Coronary artery (tissue), 2 donors: ENCODE measurements around the gene EDEM3.
A peak's percentile ranks its signal among the peaks of the same experiment; 100 is the strongest.

Experiments used
- DNase-seq: peaks from one replicate; pipeline ENCODE4 v3.0.0-alpha.2; 2017; ENCODE audit warnings: low spot score
- H3K27ac ChIP-seq, 2 donors: fragments of 200-600 bp; sonication (generic); one replicate each; pipeline ENCODE4 v1.5.1; 2016 to 2019
- H3K4me3 ChIP-seq: fragments of 200-600 bp; sonication (generic); 2 replicates; pipeline ENCODE4 v1.5.1; 2016; ENCODE audit warnings: mild to moderate bottlenecking, moderate library complexity
- TF ChIP-seq, protein P1 (sequence below): fragments of 200-600 bp; sonication (generic); IDR thresholded peaks from one replicate; pipeline ENCODE4 v1.5.1; 2019; ENCODE audit warnings: antibody characterized with exemption

The EDEM3 gene

DNA sequence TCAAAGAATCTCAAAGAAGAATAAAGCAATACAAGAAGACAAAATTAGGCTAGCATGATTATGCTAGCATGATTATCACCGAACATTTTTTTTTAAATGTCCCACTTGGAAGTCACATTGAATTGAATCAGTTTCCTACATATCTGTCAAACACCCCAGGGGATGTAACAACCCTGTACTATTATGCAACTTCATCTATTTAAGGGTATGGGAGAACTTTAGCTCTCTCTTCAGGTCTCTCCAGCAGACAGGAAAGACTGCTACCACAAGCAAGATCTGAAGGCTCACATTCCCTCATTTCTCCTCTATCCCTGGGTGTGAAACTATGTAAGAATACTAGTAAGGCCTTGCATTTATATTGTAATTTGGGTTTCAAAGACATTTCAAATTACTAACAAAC is 52.8 kb downstream of the EDEM3 start:
- Histone ChIP-seq H3K27ac (no peak overlapping the region), H3K4me3 (no peak overlapping the region)
- no peak for DNase-seq
- TF ChIP-seq, protein P1, sequence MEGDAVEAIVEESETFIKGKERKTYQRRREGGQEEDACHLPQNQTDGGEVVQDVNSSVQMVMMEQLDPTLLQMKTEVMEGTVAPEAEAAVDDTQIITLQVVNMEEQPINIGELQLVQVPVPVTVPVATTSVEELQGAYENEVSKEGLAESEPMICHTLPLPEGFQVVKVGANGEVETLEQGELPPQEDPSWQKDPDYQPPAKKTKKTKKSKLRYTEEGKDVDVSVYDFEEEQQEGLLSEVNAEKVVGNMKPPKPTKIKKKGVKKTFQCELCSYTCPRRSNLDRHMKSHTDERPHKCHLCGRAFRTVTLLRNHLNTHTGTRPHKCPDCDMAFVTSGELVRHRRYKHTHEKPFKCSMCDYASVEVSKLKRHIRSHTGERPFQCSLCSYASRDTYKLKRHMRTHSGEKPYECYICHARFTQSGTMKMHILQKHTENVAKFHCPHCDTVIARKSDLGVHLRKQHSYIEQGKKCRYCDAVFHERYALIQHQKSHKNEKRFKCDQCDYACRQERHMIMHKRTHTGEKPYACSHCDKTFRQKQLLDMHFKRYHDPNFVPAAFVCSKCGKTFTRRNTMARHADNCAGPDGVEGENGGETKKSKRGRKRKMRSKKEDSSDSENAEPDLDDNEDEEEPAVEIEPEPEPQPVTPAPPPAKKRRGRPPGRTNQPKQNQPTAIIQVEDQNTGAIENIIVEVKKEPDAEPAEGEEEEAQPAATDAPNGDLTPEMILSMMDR: no peak

DNA sequence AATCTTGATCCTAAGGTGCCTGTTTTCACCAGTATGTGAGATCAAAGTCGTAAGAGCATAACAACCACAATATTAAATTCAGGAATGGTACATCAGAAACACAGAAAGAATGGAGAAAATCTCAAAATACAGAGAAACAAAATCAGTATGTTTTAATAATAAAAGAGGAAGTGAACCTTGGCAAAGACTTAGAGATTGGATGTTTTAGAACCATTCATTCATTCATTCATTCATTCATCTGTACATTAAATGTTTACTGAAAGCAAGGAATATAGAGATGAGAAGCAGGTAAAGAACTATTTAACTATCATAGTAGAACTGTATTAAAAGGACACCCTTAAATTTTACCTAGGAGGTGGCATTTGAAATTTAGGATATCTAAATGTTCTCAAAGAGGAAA is 55.7 kb downstream of the EDEM3 start:
- Histone ChIP-seq H3K27ac (no peak overlapping the region), H3K4me3 (no peak overlapping the region)
- DNase-seq: no peak
- TF ChIP-seq, protein P1: no peak

DNA sequence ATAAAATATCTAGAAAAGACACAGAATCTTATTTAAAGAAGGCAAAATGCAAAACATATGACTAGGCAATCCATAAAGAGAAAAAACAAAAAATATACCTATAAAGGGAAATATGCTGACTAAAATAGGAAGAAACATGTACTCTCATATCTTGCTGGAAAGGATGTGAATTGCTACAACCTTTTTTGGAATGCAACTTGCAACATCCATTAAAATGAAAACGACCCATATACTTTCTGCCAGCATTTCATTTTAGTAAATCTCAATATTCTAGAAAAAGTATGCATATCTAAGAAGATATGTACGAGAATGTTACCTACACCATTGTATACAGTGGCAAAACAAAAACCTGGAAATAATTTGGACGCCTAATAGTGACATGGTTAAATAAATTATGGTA is 56.6 kb downstream of the EDEM3 start:
- no peak for DNase-seq
- Histone ChIP-seq H3K4me3 (no peak overlapping the region), H3K27ac (no peak overlapping the region)
- TF ChIP-seq, protein P1: no peak

DNA sequence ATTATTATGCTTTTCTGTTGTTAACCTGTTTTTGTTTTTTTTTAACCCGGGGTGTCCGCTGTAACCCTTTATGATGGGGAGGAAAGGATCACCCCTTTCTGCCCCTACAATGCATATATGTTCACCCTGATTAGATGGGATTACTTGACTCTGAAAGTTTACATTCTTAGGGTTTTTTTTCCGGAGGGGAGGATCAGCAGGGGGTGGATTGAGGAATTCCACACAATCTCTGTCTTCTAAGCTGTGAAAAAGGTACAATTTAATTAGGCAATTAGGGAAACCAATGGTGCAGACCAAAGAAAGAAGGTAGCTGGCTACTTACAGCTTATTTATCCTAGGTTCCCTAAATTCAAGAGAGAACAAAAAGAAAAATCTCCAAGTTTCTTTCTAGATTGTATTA is 58.3 kb downstream of the EDEM3 start:
- TF ChIP-seq, protein P1: no peak
- no peak overlapping the region for H3K27ac ChIP-seq
- no peak overlapping the region for H3K4me3 ChIP-seq
- no peak for DNase-seq

DNA sequence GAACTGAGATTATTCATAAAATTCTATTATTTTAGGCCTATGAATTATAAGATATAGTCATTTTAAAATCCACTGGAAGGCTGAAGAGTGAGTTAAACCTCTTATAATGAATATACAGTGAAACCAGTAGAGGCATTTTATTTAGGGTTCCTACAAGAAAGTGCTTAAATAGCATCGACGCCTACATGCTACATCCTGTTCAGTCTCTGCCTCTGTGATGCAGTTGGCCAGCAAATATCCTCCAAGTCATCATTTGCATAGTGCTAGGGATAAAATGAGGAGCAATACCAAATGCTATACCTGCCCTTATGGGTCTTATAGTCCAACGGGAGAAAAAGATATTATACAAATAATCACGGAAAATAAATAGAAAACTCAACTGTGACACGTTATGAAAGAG is 59.6 kb downstream of the EDEM3 start:
- H3K4me3 ChIP-seq: no peak overlapping the region
- TF ChIP-seq, protein P1: no peak
- DNase-seq: no peak
- no peak overlapping the region for H3K27ac ChIP-seq

DNA sequence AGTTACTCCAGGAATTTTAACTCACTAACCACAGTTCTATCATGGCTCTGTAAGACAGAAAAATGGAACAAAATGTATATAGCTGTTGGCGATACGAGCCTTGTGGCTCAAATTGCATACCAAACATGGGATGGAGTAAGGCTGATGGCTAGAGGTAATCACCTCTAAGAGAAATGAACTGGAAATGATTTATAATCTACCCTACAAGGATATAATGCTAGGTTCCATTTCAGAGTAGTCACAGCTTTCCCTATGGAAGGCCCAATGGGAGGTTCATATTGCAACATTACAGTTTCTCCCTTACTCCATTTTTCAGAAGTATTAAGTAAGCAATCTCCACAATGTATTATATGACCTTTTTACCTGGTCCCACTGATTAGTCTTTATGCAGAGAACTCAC is 61.6 kb downstream of the EDEM3 start:
- Histone ChIP-seq H3K27ac (no peak overlapping the region), H3K4me3 (no peak overlapping the region)
- TF ChIP-seq, protein P1: no peak
- DNase-seq: no peak

DNA sequence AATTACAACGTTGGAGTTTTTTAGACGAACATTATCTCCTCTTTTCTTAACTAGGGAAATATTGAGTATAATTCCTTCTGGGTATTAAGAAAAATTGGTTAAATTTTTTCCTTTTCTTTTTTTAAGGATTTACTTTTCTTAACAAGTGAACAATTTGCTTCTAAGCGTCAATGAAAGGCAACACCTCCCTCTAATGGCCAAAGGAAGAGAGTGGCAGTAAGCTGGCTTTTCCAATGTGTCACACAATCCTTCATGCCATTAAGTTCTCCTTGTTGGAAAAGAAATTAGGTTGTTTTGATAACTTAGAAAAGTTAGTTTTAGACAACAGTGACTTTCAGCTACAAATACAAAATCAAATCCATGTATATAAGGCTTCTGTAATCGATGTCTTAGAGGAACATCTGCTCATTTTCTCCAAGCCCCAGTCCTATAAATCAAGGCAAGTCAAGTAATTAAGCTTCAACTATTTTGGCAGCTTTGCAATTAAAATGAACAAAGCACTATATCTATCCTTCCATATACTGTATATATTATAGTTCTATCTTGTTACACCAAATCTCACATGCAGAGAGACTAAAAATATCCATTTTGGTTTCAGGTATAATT is 62.8 kb downstream of the EDEM3 start:
- no peak for DNase-seq
- Histone ChIP-seq H3K4me3 (no peak overlapping the region), H3K27ac (no peak overlapping the region)
- TF ChIP-seq, protein P1: peak; percentile 58
